ENCODE data around the gene RBM4B. TPM values are rescaled to one million over a fixed set of nuclear protein-coding genes. Genes with fewer than 3 reads are reported as not detected.

The RBM4B gene
- total RNA-seq, 1 donor from 2014 or later, result 30.2 TPM

DNA sequence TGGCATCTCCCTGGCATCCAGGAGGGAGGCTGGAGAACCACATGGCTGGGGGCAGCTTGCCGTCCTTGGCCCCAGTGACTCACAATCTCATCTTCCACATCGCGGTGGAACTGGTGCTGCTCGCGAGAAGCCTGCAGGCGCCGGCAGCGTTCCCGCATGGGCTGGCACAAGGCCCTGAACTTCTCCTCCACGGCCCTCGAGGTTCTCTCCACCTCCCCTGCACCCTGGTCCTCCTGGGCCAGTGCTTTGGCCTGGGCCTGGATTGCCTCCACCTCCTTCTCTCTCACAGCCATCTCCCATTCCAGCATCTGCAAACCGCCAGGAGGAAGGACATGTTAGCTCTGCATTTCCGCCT is 16.3 kb upstream of the RBM4B start:
- Histone ChIP-seq H3K36me3 (no peaks in the 10 kb centered on the region), H3K27me3 (no peaks in the 10 kb centered on the region), H3K9me3 (ENCODE audit: low read depth) (no peaks in the 10 kb centered on the region), H4K20me1 (ENCODE audit: low read depth) (no peaks in the 10 kb centered on the region), H2AFZ (replicated peaks) (no peak overlapping the region), H3F3A (ENCODE audit: low read depth) (peaks cover 6% of the 10 kb centered on the region), H3K27ac (no peak overlapping the region), H3K9ac (no peak overlapping the region), H3K4me1 (no peaks in the 10 kb centered on the region), H3K79me2 (ENCODE audit: low read depth) (no peaks in the 10 kb centered on the region), H3K4me3 (no peak overlapping the region), H3K4me2 (no peak overlapping the region)
- Mint-ChIP-seq H3K9me3 (no peaks in the 10 kb centered on the region), H3K27ac (peak overlapping the region; percentile 53), H3K27me3 (ENCODE audit: insufficient read depth, low read depth) (peaks cover 13% of the 10 kb centered on the region), H3K36me3 (peaks cover 9% of the 10 kb centered on the region), H3K4me1 (peaks cover 3% of the 10 kb centered on the region), H3K4me3 (peak overlapping the region; percentile 41)
- no peak for TF ChIP-seq EZH2phosphoT487 (IDR thresholded peaks at IDR 0.05)
- TF ChIP-seq, protein P1, sequence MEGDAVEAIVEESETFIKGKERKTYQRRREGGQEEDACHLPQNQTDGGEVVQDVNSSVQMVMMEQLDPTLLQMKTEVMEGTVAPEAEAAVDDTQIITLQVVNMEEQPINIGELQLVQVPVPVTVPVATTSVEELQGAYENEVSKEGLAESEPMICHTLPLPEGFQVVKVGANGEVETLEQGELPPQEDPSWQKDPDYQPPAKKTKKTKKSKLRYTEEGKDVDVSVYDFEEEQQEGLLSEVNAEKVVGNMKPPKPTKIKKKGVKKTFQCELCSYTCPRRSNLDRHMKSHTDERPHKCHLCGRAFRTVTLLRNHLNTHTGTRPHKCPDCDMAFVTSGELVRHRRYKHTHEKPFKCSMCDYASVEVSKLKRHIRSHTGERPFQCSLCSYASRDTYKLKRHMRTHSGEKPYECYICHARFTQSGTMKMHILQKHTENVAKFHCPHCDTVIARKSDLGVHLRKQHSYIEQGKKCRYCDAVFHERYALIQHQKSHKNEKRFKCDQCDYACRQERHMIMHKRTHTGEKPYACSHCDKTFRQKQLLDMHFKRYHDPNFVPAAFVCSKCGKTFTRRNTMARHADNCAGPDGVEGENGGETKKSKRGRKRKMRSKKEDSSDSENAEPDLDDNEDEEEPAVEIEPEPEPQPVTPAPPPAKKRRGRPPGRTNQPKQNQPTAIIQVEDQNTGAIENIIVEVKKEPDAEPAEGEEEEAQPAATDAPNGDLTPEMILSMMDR (IDR thresholded peaks at IDR 0.05), result no peak
- no peak for TF ChIP-seq EZH2 (IDR thresholded peaks at IDR 0.05)
- DNase-seq (ENCODE audit: low spot score), result no peak

DNA sequence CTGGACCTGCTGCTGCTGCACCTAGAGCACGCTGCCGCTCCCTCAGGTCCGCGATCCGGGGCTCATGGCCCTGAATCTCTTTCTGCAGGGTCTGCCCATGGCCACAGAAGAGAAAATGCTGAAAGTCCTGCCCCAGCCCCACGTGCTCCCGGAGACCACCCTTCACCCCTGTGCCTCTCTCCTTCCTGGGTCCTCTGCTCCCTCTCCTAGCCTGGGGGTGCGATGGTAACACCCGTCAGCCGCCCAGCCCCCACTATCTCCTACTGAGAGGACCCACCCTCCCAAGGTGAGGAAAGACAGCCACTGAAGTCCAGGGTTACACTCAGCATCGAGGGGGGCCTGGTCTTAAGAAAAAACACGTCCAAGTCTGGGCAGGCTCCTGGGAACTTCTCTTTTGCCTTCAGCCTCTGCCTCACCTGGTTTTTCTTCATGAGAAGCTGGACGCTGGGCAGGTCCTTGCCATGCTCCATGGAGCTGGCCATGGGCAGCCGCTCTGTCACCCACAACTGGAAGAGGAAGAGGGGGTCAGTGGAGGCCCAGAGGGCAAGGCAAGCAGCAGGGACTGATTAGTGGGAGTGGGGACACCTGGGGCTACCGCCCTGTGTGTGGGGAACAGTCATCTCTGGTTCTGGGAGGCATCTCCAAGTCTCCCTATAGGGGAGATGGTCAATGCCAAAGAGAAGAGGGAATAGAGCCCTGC is 15.8 kb upstream of the RBM4B start:
- Mint-ChIP-seq H3K27me3 (ENCODE audit: insufficient read depth, low read depth) (peaks cover 12% of the 10 kb centered on the region), H3K9me3 (no peaks in the 10 kb centered on the region), H3K4me1 (peaks cover 3% of the 10 kb centered on the region), H3K36me3 (peaks cover 8% of the 10 kb centered on the region), H3K4me3 (peak overlapping the region; percentile 41), H3K27ac (no peak overlapping the region)
- H3K27ac ChIP-seq, result no peak overlapping the region
- H3K27me3 ChIP-seq, result no peaks in the 10 kb centered on the region
- H3K79me2 ChIP-seq (ENCODE audit: low read depth), result no peaks in the 10 kb centered on the region
- no peaks in the 10 kb centered on the region for H4K20me1 ChIP-seq (ENCODE audit: low read depth)
- no peak overlapping the region for H3K4me2 ChIP-seq
- peaks cover 6% of the 10 kb centered on the region for H3F3A ChIP-seq (ENCODE audit: low read depth)
- DNase-seq (ENCODE audit: low spot score), result no peak
- H3K4me1 ChIP-seq, result no peaks in the 10 kb centered on the region
- H3K9me3 ChIP-seq (ENCODE audit: low read depth), result no peaks in the 10 kb centered on the region
- no peak overlapping the region for H3K4me3 ChIP-seq
- no peak overlapping the region for H2AFZ ChIP-seq (replicated peaks)
- no peaks in the 10 kb centered on the region for H3K36me3 ChIP-seq
- H3K9ac ChIP-seq, result no peak overlapping the region
- no peak for TF ChIP-seq EZH2phosphoT487 (IDR thresholded peaks at IDR 0.05)
- no peak for TF ChIP-seq EZH2 (IDR thresholded peaks at IDR 0.05)
- TF ChIP-seq, protein P1 (IDR thresholded peaks at IDR 0.05), result no peak

DNA sequence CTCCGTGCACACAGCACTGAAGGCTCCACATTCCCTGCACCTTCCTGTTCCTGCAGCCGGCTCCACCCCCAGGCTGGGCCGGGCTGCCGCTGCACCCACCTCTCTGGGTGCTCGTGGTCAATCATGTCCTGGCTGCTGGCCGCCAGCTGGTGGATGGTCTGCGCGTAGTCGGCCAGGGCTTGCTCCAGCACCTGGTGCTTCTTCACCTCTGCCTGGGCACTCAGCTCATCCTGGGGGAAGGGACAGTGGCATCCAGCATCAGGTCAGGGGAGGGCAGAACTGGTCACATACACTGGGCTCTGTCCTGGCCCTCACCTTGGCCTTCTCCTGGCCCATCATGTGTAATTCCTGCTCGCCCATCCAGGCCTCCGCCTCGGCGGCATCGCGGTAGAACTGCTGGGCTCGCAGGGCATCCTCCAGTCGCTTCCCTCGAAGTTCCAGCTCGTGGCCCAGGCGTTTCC is 15.2 kb upstream of the RBM4B start:
- TF ChIP-seq EZH2phosphoT487 (IDR thresholded peaks at IDR 0.05) (no peak), EZH2 (IDR thresholded peaks at IDR 0.05) (no peak)
- TF ChIP-seq, protein P1 (IDR thresholded peaks at IDR 0.05), result no peak
- H3K4me1 Mint-ChIP-seq, result peaks cover 3% of the 10 kb centered on the region
- DNase-seq (ENCODE audit: low spot score), result no peak
- no peak overlapping the region for H3K9ac ChIP-seq
- no peaks in the 10 kb centered on the region for H3K79me2 ChIP-seq (ENCODE audit: low read depth)
- no peaks in the 10 kb centered on the region for H3K4me1 ChIP-seq
- no peak overlapping the region for H3K4me3 ChIP-seq
- H3K27me3 ChIP-seq, result no peaks in the 10 kb centered on the region
- no peak overlapping the region for H3K4me3 Mint-ChIP-seq
- no peak overlapping the region for H2AFZ ChIP-seq (replicated peaks)
- H3K9me3 Mint-ChIP-seq, result no peaks in the 10 kb centered on the region
- H3K27ac ChIP-seq, result no peak overlapping the region
- no peaks in the 10 kb centered on the region for H3K9me3 ChIP-seq (ENCODE audit: low read depth)
- no peaks in the 10 kb centered on the region for H4K20me1 ChIP-seq (ENCODE audit: low read depth)
- H3K36me3 ChIP-seq, result no peaks in the 10 kb centered on the region
- H3F3A ChIP-seq (ENCODE audit: low read depth), result peaks cover 6% of the 10 kb centered on the region
- H3K27ac Mint-ChIP-seq, result no peak overlapping the region
- peaks cover 8% of the 10 kb centered on the region for H3K36me3 Mint-ChIP-seq
- H3K27me3 Mint-ChIP-seq (ENCODE audit: insufficient read depth, low read depth), result peaks cover 12% of the 10 kb centered on the region
- no peak overlapping the region for H3K4me2 ChIP-seq

Data from neural progenitor cell (in vitro differentiated cells).